ENCODE measurements around the gene CAPN5. TPM values are rescaled to one million over a fixed set of nuclear protein-coding genes. Genes with fewer than 3 reads are reported as not detected.
A peak's percentile ranks its signal among the peaks of the same experiment; 100 is the strongest.

CAPN5 gene
- polyA plus RNA-seq, 4 donors = 22.6 to 31.9 (median 27.0) TPM

- no peak for DNase-seq (ENCODE audit: low read depth in 4 of 4, low spot score in 3 of 4)
Observed at GRCh38 chr11:77063407-77063806, 3.4 kb upstream of the CAPN5 start.

GRCh38 chr11:77063861-77064260 lies 2.9 kb upstream of the CAPN5 start:
- DNase-seq (ENCODE audit: low read depth in 4 of 4, low spot score in 3 of 4) = no peak

GRCh38 chr11:77064648-77065217 lies 2.0 kb upstream of the CAPN5 start:
- no peak for DNase-seq (ENCODE audit: low read depth in 4 of 4, low spot score in 3 of 4)

DNA sequence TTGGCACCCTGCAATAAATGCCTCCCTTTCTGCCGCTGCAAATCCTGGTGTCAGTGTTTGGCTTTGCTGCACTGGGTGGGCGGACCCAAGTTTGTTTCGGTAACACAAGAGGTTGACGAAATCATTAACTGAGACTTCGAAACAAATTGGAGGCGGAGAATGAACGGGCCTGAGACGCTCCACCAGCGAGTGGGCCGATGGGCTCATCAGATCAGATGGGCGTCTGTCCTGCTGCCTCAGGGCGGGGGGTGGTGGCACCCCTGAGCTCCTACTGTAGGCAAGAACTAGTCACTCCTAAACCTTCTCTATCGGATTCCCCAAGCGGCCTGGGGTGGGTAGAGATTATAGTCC lies 918 bp upstream of the CAPN5 start:
- DNase-seq (ENCODE audit: low read depth in 4 of 4, low spot score in 3 of 4) = no peak

DNA sequence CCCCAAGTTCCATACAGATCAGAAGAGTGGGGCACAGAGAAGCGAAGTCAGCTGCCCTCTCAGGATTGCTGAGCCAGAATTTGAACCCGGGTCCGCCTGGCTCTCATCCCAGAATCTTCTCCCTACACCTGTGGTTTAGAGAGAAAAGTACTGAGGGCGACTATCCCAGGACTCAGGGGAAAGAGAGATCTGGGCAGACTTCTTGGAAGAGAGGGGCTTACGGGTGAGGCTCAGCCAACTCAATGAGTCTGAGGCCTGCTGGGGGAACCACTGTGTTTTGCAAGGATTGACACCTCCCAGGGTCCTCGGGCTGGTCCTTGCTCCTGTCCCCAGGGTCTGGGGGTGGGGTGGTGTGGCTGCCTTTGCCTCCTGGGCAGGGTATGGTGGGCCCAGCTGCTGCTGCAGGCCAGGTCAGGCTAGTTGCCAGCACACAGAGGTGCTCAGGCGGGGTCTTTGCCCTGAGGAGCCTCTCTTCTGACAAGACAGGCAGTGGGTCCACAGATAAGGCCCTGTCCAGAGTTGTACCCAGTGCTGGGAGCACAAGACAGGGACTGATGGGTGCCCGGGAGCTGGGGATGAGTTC lies 1.2 kb downstream of the CAPN5 start:
- no peak for DNase-seq (ENCODE audit: low read depth in 4 of 4, low spot score in 3 of 4)

DNA sequence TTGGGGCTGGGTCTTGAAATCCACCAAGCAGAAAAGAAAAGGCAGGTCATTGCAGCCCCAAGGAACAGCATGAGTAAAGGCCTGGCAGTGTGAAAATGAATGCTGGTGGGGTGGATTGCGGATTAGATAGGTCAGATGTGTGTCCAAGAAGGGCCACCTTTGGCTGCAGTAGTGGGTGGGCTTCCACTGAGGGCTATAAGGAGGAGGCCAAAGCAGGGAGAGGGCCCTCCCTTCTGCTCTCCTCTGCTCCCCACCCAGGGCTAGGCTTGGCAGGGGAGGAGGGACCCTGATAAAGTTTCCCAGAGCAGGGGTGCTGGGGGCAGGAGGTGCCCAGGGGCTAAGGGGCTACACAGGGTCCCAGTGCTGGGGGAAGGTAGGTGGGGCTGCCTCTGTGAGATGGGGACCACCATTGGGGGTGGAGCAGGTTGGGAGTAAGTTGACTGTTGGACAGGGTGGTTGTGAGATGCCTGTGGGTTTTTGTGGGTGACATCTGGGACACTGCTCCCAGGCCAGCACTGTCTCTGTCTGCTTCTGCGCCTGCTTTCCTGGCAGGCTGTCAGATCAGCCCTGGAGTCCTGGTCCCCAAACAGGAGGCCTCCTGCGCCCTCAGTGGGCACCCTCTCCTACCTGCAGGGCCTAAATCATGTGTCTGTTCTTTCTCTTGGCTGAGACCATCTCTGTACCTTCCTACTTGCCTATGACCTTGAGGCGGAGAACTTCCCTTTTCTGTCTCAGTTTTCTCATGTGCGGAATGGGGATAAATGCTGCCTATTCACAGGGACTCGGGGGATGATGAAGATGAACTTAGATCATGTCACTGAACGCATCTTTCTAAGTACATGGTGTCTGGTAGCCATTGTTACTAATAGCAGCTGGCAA lies 1.9 kb downstream of the CAPN5 start:
- DNase-seq (ENCODE audit: low read depth in 4 of 4, low spot score in 3 of 4) = no peak

GRCh38 chr11:77069336-77069968 lies 2.7 kb downstream of the CAPN5 start:
- DNase-seq (ENCODE audit: low read depth in 4 of 4, low spot score in 3 of 4) = no peak

GRCh38 chr11:77069969-77070582 lies 3.3 kb downstream of the CAPN5 start:
- DNase-seq (ENCODE audit: low read depth in 4 of 4, low spot score in 3 of 4) = no peak

DNA sequence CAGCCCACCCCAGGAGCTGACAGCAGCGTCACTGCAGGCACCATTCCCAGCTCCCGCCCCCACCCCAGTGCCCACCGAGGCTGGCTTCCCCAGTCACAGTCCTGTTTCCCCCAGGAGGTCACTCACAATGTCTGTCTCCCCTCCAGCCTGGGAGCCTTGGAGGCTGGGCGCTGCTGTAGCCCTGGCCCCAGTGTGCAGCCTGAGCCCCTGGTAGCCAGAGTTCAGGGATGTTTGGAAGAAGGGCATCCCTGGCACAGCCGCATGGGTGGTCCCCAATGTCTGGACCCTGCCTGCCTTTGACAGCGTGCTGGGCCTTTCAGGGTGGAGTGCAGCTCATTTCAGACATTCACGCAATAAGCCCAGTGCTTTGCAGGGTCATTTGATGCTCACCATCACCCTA lies 4.3 kb downstream of the CAPN5 start:
- no peak for DNase-seq (ENCODE audit: low read depth in 4 of 4, low spot score in 3 of 4)

GRCh38 chr11:77071671-77072605 lies 5.2 kb downstream of the CAPN5 start:
- DNase-seq (ENCODE audit: low read depth in 4 of 4, low spot score in 3 of 4) = no peak

- no peak for DNase-seq (ENCODE audit: low read depth in 4 of 4, low spot score in 3 of 4)
Observed at GRCh38 chr11:77072851-77073327, 6.1 kb downstream of the CAPN5 start.

- peak; percentile 53 to 75 (median 68) for DNase-seq (ENCODE audit: low read depth in 4 of 4, low spot score in 3 of 4)
Observed at GRCh38 chr11:77073328-77074001, 6.7 kb downstream of the CAPN5 start.

DNA sequence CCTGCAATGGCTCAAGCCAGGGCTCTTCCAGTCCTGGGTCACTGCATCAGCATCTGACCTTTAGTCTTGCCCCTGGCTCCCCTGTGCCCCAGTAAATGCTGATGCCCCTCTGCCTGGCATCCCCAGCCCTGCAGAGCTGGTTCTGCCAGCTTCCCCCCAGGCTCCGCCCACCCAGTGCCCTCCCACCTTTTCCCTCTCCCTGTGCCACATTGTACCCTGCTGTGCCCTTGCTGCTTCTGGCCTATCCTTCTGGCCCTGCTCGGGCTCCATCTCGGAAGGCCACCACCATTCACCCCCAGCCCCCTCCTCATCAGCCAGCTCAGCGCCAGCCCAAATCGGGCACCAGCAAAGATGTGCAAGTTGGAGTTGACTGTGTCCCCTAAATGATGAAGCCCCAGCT lies 7.4 kb downstream of the CAPN5 start:
- DNase-seq (ENCODE audit: low read depth in 4 of 4, low spot score in 3 of 4) = no peak

- DNase-seq (ENCODE audit: low read depth in 4 of 4, low spot score in 3 of 4) = no peak
Observed at GRCh38 chr11:77074626-77075221, 8.0 kb downstream of the CAPN5 start.

- no peak for DNase-seq (ENCODE audit: low read depth in 4 of 4, low spot score in 3 of 4)
Observed at GRCh38 chr11:77075425-77075905, 8.7 kb downstream of the CAPN5 start.

DNA sequence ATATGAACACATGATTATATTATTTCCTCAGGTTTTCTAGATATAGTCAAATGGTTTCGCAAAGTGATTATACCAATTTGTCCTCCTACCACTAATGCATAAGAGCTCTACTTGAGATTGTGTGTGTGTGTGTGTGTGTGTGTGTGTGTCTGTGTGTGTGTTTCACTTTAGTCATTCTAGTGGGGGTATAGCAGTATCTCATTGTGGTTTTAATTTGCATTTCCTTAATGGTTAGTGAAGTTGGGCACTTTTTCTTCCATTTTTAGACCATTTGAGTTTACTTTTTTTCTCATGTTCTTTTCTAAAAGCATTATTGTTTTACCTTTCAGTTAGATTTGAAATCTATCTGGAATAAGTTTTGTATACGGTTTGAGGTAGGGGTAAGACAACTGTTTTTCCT lies 12.9 kb downstream of the CAPN5 start:
- no peak for DNase-seq (ENCODE audit: low read depth in 4 of 4, low spot score in 3 of 4)

DNA sequence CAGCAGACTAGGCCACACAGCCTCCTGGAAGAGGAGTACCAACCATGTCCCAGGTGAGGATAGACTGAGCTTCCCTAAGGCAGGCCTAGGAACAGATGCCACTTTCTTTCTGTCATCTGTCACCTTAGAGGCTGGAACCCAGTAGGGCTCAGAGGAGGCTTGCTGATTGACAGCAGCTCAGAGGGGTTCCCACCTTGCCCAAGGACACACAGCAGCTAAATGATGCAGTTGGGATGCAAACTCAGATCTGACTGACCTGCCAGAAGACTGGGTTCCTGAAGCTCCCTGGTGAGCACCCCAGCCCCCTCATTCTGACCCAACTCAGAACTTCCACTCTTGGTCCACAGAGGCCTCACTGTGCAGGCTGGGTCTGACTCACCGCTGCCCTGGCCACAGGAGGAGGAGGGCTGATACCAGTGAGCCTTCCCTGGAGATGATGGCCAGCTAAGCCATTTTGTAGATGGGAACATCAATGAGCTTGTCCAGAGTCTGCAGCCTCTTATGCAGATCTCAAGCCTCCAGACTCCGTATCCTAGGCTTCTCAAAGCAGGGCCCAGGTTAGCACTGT lies 14.0 kb downstream of the CAPN5 start:
- DNase-seq (ENCODE audit: low read depth in 4 of 4, low spot score in 3 of 4) = no peak

DNA sequence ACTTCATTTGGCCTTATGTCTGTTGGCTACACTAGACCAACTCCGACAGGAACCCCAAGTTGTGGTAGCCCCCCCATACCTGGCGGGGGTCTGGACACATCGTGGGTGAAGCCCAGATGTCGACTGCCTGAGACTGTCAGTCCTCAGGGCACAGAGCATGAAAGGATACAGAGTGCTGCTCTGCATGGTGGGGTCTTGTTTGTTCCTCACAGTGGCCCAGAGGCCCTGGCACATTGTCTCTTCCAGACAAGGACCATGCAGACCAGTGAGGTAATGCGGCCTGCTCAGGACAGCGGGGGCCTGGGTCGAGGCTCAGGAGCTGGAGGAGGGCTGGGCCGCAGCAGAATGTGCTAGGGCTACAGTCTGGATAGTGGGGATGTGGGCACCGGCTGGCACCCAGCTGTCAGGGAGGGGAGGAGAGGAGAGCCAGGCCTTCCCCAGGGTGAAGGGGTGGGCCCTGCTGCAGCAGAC lies 14.6 kb downstream of the CAPN5 start:
- no peak for DNase-seq (ENCODE audit: low read depth in 4 of 4, low spot score in 3 of 4)
